HG03097 (cell line): Measurements from ENCODE around the gene DENND6B.
A peak's percentile ranks its signal among the peaks of the same experiment; 100 is the strongest.
"Not testable (repeated sequence)": the region's sequence is repeated elsewhere in the genome, so short reads cannot be mapped to it uniquely, and the experiment has no call there.

Source experiments
- ATAC-seq: cut with Tn5 transposase; IDR thresholded peaks from one replicate; pipeline ENCODE4 v1.9.1; 2021; ENCODE audit not compliant: unreplicated experiment, low FRiP score

DENND6B gene, protein sequence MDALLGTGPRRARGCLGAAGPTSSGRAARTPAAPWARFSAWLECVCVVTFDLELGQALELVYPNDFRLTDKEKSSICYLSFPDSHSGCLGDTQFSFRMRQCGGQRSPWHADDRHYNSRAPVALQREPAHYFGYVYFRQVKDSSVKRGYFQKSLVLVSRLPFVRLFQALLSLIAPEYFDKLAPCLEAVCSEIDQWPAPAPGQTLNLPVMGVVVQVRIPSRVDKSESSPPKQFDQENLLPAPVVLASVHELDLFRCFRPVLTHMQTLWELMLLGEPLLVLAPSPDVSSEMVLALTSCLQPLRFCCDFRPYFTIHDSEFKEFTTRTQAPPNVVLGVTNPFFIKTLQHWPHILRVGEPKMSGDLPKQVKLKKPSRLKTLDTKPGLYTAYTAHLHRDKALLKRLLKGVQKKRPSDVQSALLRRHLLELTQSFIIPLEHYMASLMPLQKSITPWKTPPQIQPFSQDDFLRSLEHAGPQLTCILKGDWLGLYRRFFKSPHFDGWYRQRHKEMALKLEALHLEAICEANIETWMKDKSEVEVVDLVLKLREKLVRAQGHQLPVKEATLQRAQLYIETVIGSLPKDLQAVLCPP

DNA sequence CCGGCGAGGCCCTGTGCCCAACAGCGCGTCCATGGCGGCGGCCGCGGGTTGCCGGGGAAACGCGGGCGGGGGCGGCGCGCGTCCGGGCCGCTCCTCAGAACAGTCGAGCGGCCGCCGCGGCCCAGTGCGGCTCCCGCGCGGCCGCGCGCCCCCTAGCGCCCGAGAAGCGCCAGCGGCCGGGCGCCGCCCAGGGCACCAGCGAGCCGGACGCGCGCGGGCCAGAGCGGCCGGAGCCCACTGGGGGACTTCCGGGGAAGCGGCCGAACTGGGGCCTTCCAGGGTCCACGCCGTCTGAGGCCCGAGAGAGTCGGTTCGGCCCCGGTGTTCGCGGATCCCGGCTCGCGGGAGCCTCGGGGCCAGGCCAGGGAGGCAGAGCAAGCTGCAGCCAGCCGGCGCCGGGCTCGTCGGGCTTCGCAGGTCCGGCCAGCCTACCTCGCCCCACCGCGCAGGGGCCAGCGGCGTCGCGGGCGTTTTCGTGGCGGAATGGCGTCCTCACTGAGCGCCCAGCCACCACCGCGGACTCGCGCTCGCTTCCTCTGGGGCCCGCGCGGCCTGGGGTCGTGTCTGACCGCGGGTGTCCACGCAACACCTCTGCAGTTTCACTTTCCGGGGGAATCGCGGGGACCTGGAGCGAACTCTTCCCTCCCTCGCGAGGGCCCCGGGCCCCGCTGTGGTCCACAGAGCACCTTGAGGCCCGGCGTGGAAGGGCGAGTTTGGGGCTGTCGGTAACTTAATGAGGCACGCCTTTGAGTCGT is at the start of gene DENND6B:
Gene DENND6B (minus strand): TSS at position 57 of the 755 bp plus-strand sequence. CDS start 24 bp downstream, at position 33.
- ATAC-seq, result peak; percentile 83

DNA sequence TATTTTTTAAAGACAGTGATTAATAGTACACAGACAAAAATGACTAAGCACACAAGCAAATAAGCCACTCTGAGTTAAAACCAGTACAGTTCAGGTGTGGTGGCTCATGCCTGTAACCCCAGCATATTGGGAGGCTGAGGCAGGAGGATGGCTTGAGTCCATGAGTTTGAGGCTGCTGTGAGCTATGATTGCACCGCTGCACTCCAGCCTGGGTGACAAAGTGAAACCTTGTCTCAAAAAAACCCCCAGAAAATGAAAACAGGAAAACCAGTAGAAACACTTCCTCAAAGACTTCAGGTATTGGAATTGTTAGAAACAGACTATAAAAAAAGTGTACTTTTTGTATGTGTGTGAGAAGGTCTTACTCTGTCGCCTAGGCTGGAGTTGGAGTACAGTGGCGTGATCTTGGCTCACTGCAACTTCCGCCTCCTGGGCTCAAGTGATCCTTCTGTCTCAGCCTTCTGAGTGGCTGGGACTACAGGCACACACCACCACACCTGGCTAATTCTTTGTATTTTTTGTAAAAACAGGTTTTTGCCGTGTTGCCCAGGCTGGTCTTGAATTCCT is 49.4 kb upstream of the DENND6B start:
- no peak for ATAC-seq

DNA sequence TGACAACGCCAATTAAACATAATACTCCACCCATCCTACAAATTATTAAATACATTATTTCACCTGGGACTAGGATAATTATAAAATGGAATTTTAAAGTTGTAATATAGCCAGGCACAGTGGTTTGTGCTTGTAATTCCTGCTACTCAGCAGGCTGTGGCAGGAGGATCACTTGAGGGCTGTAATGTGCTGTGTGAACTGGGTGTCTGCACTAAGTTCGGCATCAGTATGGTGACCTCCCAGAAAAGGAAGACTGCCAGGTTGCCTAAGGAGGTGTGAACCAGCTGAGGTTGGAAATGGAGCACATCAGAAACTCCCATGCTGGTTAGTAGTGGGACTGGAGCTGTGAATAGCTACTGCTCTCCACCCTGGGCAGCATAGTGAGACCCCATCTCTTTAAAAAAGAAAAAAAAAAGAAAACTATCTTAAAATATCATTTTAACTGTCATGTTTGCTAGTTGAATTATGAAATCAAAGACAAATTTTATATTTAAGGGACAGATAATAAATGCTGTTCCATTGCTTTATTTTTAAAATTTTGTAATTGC is 44.4 kb upstream of the DENND6B start:
- ATAC-seq, result no peak

DNA sequence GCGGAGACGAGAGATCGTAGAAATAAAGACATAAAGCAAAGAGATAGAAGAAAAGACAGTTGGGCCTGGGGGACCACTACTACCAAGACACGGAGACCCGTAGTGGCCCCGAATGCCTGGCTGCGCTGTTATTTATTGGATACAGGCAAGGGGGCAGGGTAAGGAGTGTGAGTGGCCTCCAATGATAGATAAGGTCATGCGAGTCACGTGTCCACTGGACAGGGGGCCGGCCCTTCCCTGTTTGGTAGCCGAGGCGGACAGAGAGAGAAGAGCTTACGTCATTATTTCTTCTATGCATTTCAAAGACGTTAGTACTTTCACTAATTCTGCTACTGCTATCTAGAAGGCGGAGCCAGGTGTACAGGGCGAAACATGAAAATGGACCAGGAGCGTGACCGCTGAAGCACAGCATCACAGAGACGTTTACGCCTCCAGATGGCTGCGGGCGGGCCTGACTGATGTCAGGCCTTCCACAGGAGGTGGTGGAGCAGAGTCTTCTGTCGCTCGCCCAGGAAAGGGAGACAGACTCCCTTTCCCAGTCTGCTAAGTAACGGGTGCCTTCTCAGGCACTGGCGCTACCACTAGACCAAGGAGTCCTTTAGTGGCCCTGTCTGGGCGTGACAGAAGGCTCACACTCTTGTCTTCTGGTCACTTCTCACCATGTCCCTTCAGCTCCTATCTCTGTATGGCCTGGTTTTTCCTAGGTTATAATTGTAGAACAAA is 41.1 kb upstream of the DENND6B start:
- no peak for ATAC-seq

DNA sequence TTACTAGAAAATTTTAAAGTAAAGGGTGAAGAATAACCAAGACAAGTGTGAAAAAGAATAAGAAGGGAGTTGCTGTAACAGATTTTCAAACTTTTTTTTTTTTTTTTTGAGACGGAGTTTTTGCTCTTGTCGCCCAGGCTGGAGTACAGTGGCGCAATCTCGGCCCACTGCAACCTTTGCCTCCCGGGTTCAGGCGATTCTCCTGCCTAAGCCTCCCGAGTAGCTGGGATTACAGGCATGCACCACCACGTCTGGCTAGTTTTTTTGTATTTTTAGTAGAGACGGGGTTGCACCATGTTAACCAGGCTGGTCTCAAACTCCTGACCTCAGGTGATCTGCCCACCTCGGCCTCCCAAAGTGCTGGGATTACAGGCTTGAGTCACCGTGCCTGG is 37.0 kb upstream of the DENND6B start:
- not testable (repeated sequence) for ATAC-seq

DNA sequence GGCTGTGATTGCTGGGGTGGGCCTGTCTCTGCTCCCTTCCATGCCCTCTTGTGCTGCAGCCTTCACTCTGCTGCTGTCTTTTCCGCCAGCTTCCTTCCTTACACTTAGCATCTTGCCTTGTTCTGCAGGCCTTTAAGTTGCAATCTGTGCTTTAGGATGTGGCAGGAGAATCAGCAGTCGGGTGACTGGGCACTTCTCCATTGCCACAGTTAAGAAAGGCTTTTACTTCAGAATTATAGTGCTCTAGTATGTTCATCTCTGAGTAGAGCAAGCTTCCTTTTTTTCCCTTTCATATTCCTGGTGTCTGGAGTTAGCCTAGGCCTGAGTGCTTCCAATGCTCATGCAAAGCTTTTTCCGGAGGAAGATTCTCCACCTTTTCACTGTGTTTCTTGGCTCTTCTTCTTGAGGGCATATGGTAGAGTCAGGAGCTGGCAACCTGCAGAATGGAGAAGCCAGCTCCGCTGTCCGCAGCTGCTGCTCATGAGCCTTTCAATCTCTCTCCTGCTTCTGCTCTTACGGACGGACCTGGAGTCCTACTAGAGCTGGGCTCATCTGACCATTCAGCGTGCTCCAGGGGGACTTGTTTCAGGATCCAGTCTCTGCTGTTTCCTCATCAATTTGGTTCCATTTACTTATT is 36.5 kb upstream of the DENND6B start:
- ATAC-seq, result no peak

DNA sequence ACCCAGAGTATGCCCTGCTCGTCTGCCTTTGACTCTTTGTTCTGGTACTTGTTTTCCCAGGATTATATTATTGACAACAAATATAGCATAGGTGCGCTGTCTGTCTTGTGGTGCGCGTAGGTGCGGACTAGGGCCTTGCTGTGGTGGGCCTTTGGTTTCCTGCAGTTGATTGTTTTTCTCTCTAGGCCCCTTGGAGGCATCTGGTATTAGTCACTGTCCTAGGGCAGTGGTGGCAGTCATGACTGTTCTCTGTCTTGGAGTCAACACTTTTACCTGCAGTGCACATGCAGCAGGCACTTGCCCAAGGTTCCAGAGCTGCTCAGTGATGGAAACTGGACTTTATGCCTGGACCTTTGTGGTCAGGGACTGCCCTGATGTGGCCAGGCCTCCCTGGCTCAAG is 34.9 kb upstream of the DENND6B start:
- no peak for ATAC-seq

DNA sequence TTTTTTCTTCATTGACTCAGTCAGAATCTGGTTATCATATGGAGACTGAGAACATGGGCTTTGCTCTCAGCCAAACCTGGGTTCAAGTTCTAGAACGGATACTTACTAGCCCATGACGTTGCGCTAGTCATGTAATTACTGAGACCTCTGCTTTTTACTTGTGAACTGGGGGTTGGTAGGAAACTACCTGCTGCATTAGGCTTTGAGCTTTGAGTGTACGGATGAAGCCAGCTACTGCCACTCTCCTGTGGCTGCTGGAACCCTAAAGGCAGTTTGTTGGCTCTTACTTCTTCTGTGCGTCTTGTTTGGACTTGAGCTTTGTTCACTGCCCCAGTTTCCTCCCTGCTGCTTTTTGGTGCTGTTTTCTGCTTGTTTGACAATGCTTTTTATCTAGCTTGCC is 34.4 kb upstream of the DENND6B start:
- ATAC-seq, result no peak

DNA sequence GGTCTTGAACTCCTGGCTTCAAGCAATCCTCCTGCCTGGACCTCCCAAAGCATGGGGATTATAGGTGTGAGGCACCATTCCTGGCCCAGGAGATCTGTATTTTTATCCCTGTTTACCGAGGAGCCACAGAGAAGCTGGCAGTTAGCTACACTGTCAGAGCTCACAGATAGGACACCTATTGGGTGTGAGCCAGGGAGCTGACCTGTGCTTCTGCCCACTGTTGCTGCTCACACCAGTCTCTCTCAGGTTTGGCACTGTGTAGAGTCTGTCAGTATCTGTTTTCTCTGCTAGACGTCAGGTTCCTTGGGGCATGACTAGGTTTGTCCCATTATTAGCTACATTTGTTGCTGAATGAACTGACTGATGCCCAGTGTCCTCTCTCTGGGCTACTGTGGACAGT is 33.8 kb upstream of the DENND6B start:
- ATAC-seq, result no peak

DNA sequence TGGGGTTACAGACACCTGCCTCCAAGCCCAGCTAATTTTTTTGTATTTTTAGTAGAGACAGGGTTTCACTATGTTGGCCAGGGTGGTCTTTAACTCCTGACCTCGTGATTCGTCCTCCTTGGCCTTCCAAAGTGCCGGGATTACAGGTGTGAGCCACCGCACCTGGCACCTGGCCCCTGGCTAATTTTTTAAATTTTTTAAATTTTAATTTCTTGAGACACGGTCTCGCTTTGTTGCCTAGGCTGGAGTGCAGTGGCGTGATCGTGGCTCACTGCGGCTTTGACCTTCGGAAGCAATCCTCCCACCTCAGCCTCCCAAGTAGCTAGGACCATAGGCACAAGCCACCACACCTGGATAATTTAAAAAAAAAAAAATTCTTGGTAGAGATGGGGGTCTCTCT is 30.9 kb upstream of the DENND6B start:
- no peak for ATAC-seq

DNA sequence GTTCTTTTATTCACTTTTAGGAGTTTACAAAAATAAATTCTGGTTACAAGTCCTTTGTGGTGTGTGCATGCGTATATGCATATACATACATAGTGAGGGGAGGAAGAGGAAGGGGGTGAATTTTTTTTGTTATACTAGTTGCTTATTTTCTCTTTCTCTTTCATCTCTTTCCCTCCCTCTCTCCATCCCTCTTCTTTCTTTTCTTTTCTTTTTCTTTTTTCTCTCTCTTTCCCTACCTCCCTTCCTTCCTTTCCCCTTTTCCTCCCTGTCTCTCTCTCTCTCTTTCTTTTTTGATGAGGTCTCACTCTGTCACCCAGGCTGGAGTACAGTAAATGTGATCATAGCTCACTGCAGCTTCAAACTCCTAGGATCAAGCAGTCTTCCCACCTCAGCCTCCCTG is 30.4 kb upstream of the DENND6B start:
- ATAC-seq, result no peak

DNA sequence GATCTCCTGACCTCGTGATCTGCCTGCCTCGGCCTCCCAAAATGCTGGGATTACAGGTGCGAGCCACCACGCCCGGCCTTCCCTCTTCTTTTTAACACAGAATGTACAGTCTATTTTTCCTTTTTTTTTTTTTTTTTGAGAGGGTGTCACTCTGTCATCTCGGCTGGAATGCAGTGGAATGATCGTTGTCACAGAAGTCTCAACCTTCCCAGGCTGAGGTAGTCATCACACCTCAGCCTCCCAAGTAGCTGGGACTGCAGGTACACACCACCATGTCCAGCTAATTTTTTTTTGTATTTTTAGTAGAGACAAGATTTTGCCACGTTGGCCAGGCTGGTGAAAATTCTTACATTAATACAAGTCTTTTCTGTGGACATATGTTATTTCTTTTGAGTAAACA is 29.4 kb upstream of the DENND6B start:
- no peak for ATAC-seq

DNA sequence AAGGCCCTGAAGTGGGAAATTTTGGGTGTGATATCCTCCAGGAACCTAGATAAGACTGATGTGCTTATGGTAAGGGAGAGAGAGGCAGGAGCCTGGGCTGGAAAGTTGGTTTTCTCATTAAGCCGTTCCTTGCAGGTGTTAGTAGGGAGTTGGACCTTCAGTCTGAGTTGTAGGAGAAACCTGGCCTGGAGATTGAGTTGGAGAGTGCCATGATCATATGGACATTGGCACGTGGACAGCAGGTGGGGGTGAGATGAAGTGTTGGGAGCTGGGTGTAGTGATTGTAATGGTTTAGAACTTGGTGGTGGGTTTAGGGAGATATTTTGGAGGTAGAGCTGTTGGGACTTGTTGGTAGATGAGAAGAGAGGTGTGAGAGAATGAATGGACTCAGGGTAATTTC is 21.2 kb upstream of the DENND6B start:
- ATAC-seq, result no peak

DNA sequence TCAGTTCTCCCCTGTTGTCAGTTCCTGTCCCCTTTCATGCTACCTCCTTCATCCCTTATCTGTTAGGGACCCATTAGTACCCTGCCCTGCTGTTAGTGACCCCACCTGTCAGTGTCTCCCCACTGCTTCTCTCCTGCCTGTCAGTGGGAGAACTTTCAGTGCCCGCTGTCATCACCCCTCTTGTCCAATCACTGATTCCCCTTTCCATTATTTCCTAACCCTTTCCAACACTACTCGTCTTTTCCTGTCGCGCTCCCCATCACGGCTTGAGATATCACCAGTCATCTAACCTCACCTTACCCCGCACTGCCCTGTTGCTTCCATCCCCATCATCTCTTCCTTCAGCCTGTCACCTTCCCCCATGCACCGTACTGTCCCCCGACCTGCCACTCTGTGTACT is 20.3 kb upstream of the DENND6B start:
- no peak for ATAC-seq

DNA sequence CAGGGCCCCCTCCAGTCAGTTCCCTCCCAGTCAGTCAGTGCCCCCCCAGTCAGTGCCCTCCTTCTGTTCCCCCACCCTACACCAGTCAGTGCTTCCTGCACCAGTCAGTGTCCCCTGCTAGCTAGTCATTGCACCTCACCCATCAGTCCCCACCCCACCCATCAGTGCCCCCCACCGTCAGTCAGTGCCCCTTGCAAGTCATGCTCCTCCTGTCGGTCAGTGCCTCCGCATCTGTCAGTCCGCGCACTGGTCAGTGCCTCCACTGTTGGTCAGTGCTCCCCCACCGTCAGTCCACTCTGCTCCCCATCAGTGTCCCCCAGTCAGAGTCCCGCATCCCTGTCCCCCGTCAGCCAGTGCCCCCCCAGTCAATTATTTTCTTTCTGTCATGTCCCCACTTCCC is 19.7 kb upstream of the DENND6B start:
- ATAC-seq, result no peak

DNA sequence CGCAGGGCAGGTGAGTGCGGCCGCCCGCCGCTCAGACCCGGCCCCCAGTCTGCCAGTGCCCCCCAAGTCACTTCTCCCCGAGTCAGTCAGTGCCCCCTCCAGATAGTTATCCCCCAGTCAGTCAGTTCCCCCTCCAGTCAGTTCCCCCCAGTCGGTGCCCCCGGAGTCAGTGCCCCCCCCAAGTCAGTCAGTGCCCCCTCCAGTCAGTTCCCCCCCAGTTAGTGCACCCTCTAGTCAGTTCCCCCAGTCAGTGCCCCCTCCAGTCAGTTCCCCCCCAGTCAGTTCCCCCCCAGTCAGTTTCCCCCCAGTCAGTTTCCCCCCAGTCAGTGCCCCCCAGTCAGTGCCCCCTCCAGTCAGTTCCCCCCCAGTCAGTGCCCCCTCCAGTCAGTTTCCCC is 16.7 kb upstream of the DENND6B start:
- ATAC-seq, result no peak

DNA sequence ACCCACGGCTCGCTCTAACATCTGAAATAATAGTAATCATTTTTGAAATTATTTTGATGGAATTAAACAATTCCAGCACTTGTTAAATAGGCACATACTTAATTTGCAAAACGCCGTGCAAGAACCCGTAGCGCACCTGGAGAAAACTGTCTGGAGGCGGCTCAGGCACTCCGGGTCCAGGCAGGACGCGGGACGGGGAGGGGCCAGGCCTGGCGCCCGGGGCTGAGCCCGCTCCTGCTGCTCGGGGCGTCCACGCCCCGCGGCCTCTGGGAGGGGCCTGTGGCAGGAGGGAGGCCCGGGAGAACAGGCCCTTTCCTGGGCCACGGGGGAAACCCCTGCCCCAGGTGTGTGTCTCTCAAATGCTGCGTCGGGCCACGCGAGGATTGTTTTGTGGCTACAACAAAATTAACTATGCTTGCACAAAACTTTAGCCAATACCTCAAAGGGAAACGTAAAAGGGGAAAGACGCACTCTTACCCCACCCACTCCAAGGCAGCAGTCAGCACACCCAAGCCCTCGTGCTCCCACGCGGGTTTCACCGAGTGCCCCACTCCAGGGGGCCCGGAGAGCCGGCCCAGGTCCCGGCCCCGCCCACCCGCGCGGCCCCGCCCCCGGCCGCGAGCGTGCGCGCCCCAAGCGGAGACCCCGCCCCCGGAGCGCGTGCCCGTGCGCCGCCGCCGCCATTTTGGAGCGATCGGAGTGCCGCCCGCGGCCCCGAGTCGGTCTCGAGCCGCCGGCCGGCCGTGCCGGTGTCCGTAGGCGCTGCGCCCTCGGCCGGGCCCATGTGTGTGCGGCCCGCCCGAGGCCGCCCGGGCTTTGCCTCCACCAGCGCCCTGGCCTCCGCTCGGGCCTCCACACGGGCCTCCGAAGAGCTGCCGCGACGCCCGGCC is 16.1 kb upstream of the DENND6B start, which contains the start of gene PPP6R2:
Gene PPP6R2 (plus strand): TSS at position 677 of the 890 bp plus-strand sequence. CDS start 50,582 bp downstream, outside the sequence.
- peak; percentile 54 for ATAC-seq

DNA sequence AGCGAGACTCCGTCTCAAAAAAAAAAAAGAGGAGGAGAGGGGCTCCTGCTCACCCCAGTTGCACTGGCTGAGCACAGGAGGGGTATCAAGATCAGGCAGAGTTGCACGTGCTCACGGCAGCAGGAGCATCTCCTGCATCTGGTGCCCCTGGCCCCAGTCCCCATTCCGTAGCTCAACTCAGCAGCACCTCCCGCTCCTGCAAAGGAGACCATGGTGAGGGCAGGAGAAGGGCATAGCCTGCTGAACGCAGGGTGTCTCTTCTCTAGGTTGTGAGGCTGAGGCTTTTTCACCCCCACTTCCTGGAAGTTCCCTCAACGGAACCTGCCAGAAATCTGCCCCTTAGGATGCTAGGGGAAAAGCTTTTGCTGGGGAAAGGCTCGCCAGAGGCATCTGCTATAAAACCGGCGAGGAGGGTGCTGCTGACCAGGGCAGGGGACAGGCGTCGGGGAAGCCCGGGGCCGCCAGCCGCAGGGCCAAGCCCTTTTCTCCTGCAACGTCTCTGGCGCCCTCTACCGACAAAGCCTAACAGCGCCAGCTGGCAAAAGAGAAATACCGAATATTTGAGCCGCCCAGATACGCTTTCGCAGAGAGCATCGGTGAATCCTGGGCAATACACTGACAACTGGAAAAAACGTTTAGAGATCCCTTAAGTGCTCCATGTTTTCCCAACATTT is 15.3 kb upstream of the DENND6B start:
- peak; percentile 50 for ATAC-seq
